HG02870 (cell line): ENCODE data around the gene LGI2.
"Not testable (repeated sequence)": the region's sequence is repeated elsewhere in the genome, so short reads cannot be mapped to it uniquely, and the experiment has no call there.

Source experiments
- ATAC-seq: cut with Tn5 transposase; IDR thresholded peaks from one replicate; pipeline ENCODE4 v1.9.1; 2021; ENCODE audit warnings: mild to moderate bottlenecking, moderate library complexity; ENCODE audit not compliant: unreplicated experiment

The LGI2 gene

GRCh38 chr4:25050370-25051078 is 19.8 kb upstream of the LGI2 start:
- ATAC-seq = no peak

GRCh38 chr4:25043548-25043947 is 12.8 kb upstream of the LGI2 start:
- ATAC-seq = no peak

- no peak for ATAC-seq
Measured at GRCh38 chr4:25033526-25033925, 2.8 kb upstream of the LGI2 start.

- ATAC-seq = no peak
Measured at GRCh38 chr4:25032126-25032525, 1.4 kb upstream of the LGI2 start.

GRCh38 chr4:25031077-25031621 is 403 bp upstream of the LGI2 start:
- ATAC-seq = no peak

GRCh38 chr4:25029479-25030276 is 1.1 kb downstream of the LGI2 start:
- no peak for ATAC-seq

GRCh38 chr4:25028851-25029250 is 1.9 kb downstream of the LGI2 start:
- no peak for ATAC-seq

- ATAC-seq = no peak
Measured at GRCh38 chr4:25022766-25023165, 8.0 kb downstream of the LGI2 start.

GRCh38 chr4:25021216-25021615 is 9.5 kb downstream of the LGI2 start:
- no peak for ATAC-seq

GRCh38 chr4:25020236-25020635 is 10.5 kb downstream of the LGI2 start:
- no peak for ATAC-seq

GRCh38 chr4:25019501-25019900 is 11.2 kb downstream of the LGI2 start:
- no peak for ATAC-seq

GRCh38 chr4:25015012-25015411 is 15.7 kb downstream of the LGI2 start:
- no peak for ATAC-seq

GRCh38 chr4:25014662-25014983 is 16.1 kb downstream of the LGI2 start:
- not testable (repeated sequence) for ATAC-seq

GRCh38 chr4:25013756-25014661 is 16.7 kb downstream of the LGI2 start:
- no peak for ATAC-seq

GRCh38 chr4:25012655-25013054 is 18.1 kb downstream of the LGI2 start:
- ATAC-seq = no peak

GRCh38 chr4:25011135-25011866 is 19.4 kb downstream of the LGI2 start:
- no peak for ATAC-seq

- ATAC-seq = no peak
Measured at GRCh38 chr4:25007598-25007997, 23.1 kb downstream of the LGI2 start.

- ATAC-seq = no peak
Measured at GRCh38 chr4:25002681-25003080, 28.1 kb downstream of the LGI2 start.

- ATAC-seq = peak; percentile 81
Measured at GRCh38 chr4:25001509-25001908, 29.2 kb downstream of the LGI2 start.

- ATAC-seq = no peak
Measured at GRCh38 chr4:25000639-25001038, 30.1 kb downstream of the LGI2 start.
